ENCODE data around the gene PRKAG1. TPM values are rescaled to one million over a fixed set of nuclear protein-coding genes. Genes with fewer than 3 reads are reported as not detected.
A peak's percentile ranks its signal among the peaks of the same experiment; 100 is the strongest.

Gene PRKAG1
- total RNA-seq, 2 donors from 2014 or later, result 70.2 to 72.2 TPM

DNA sequence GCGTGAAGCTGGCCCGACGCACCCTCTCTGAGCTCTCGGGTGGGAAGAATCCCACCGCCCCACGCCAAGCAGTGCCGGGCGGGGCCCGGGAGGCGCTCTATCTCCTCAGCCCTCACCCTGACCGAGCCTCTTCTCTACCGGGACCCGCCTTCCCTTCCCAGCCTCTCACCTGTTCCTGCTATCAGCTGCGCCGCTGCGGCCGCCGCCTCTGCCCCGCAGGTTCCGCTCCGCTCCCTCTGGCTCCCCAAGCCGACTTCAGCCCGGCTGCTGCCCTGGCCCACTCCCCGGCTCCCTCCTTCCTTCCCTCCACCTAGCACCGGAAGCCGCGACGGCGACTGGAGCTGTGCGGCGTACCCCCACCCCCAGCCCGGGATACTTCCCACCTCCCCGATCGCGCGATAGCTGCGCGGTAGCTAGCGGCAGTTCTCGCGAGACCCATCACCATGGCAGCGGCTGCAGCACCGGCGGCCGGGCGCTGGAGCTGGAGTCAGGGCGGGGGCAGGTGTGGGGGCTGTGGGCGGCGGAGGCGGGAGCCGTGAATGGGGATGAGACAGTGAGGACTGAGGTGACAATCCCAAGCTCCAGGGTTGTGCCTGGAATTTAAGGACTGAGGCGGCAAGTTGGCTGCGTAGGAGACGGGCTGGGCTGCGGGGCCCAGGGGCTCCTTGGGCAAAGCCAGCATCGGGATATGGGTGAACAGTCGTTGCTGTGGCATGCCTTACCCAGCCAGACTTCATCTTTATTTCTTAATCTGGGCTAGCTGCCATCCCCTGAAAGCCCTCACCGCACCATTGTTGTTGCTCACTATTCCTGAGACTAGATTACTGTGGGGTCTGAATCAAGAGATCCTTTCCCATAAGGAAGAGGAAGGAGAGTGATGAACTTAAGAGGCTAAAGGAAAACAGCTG is 61.2 kb downstream of the PRKAG1 start, which contains the start of gene ARF3:
Gene ARF3, minus strand, starts transcription at position 347 of the 908 bp plus-strand sequence. CDS start 16,392 bp downstream, outside the sequence.
- intact Hi-C loops (cut with DNase I), result no loop called here
- peak; percentile 96 for DNase-seq
- ATAC-seq, result peak; percentile 96 to 97

DNA sequence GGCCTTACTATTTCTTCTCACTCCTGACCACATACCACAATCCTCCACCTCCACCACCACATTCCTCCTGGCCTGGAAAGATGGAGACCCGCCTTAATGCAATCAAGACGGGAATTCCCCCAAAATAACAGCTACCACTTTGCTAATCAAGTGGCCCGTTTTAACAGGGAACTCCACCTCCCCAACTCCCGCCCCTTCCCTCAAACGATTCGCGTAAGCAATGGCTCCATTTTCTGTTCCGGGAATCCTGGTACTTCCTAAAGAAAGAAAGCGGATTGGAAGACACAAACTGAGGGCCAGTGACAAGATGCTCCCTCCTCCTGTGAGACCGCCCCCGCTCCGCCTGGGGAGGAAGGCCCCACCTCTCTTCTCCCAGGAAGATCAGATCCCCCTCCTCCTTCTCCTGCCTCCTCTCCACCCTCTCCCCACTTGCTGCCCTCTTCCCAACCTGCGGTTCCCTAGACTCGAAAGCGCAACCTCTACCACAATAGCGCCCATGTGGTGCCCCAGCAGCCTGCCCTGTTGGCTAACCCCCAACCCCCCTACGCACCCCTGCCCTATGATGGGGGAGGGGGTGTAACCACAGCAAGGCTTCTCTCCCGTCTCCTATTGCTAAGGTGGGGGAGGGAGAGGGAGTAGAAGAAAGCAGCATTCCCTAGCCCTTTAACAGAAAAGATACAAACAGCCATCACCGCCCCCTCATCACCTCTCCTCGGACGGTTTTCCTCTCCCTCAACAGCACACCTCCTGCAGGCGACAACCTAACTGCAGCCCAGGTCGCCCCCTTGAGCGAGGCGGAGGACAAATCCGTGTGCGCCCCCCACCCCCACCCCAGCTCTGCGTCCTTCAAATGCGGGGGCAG is 62.1 kb downstream of the PRKAG1 start:
- ATAC-seq (peak; percentile 90 to 93), DNase-seq (peak; percentile 87)
- intact Hi-C loops (cut with DNase I), result no loop called here

DNA sequence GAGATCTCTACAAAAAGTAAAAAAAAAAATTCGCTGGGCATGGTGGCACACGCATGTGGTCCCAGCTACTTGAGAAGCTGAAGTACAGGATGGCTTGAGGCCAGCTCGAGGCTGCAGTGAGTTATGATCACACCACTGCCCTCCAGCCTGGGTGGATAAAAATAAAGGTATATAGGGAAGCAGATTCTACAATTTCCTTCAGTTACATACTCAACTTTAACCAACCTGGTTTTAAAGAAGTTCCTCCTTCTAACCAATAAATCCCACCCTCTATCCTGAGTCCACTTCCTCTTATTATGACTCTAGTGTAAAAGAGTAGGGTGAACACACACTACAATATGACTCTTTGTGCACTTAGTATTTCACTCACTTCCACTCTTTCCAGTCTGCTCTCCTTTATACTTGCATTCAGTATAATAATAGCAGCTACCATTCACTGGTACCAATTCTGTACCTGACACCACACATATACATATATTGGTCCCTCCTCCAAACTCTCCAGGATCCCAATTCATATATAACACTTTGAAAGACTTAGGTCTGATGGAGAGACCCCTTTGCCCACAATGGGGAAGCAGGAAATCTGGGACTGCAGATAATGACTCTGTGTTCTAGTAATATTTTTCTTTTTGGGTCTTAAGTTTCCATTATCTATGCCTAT is 63.6 kb downstream of the PRKAG1 start:
- intact Hi-C loops (cut with DNase I), result no loop called here
- ATAC-seq, result no peak

DNA sequence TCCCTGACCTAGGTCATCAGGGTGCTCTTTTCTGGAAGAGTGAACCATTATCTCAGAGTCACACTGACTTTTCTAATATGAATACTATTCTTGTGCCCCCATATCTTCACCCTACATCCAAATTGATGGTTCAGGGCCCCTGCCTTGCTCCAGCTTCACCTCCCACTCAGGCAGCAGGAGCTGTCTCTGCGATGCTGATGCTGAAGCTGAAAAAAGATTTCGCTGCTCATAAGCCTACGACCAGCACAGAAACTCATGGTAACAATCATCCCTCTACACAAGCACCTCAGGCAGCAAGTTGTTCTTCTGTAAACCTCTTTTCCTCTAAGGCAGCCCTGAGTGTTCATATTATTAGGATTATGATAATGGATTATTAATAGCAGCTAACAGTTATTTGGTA is 64.5 kb downstream of the PRKAG1 start:
- intact Hi-C loops (cut with DNase I), result no loop called here
- ATAC-seq, result no peak
- no peak for DNase-seq

More for the DNA sequence above, 63.6 kb downstream of the PRKAG1 start:
- DNase-seq, result no peak

DNA sequence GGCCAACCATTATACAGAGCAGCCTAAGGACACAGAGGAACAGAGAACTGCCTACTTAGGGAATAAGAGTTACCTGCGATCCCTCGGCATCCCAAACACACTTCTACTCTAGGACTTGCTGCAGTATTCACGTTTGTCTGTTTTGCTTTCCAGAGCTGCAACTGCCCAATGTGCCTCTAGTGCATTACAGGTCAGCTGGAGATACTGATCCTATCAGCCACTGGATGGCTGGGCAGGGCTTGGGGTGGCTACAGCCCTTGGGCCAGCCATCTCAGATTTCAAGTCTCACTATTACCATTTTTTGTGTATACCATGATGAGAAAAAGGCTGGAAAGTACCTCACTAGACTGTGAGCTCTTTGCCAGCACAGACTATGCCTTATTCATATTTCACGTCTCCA is 65.9 kb downstream of the PRKAG1 start:
- ATAC-seq (no peak), DNase-seq (no peak)
- intact Hi-C loops (cut with DNase I), result no loop called here

Other genes starting within 250 kb of the PRKAG1 start
- gene ADCY6, start 229.7 kb downstream of the PRKAG1 start, total RNA-seq, result 100 to 1,000 TPM in 1 of 2 donors, 10 to 100 TPM in 1; 51.5 to 113 TPM
- gene CACNB3, start 200.3 kb downstream of the PRKAG1 start, total RNA-seq, result 1 to 10 TPM; 8.8 to 9.5 TPM
- gene DDX23, start 166.6 kb downstream of the PRKAG1 start, total RNA-seq, result 10 to 100 TPM; 34.7 to 37.5 TPM
- under 1 TPM; 0.56 to 0.79 TPM for gene RND1, start 152.9 kb downstream of the PRKAG1 start, total RNA-seq
- gene FKBP11, start 93.3 kb downstream of the PRKAG1 start, total RNA-seq, result 10 to 100 TPM; 14.5 to 25.0 TPM
- 10 to 100 TPM; 72.2 to 90.5 TPM for gene ARF3, start 61.3 kb downstream of the PRKAG1 start, total RNA-seq
- gene WNT10B, start 47.0 kb downstream of the PRKAG1 start, total RNA-seq, result 1 to 10 TPM in 1 of 2 donors, under 1 TPM in 1; 0.65 to 1.0 TPM
- gene WNT1, start 40.5 kb downstream of the PRKAG1 start, total RNA-seq, result not detected
- under 1 TPM; 0.29 to 0.84 TPM for gene DDN, start 19.4 kb downstream of the PRKAG1 start, total RNA-seq
- gene KMT2D, start 42.0 kb upstream of the PRKAG1 start, total RNA-seq, result 10 to 100 TPM; 44.1 to 47.4 TPM
- under 1 TPM; 0.24 to 0.41 TPM for gene RHEBL1, start 51.2 kb upstream of the PRKAG1 start, total RNA-seq
- 1 to 10 TPM in 1 of 2 donors, under 1 TPM in 1; 0.97 to 1.0 TPM for gene DHH, start 76.0 kb upstream of the PRKAG1 start, total RNA-seq
- gene LMBR1L, start 92.1 kb upstream of the PRKAG1 start, total RNA-seq, result 10 to 100 TPM; 24.4 to 46.0 TPM
- 100 to 1,000 TPM; 577 to 615 TPM for gene TUBA1B, start 112.6 kb upstream of the PRKAG1 start, total RNA-seq
- 100 to 1,000 TPM; 119 to 134 TPM for gene TUBA1A, start 170.3 kb upstream of the PRKAG1 start, total RNA-seq
- 10 to 100 TPM; 68.0 to 99.9 TPM for gene TUBA1C, start 246.3 kb upstream of the PRKAG1 start, total RNA-seq

All from left cardiac atrium (tissue), 4 donors.